Measurements from ENCODE around the gene FRMPD1.

GRCh38 chr9:37632479-37632878, 18.3 kb upstream of the FRMPD1 start:
- TF ChIP-seq, protein P1, sequence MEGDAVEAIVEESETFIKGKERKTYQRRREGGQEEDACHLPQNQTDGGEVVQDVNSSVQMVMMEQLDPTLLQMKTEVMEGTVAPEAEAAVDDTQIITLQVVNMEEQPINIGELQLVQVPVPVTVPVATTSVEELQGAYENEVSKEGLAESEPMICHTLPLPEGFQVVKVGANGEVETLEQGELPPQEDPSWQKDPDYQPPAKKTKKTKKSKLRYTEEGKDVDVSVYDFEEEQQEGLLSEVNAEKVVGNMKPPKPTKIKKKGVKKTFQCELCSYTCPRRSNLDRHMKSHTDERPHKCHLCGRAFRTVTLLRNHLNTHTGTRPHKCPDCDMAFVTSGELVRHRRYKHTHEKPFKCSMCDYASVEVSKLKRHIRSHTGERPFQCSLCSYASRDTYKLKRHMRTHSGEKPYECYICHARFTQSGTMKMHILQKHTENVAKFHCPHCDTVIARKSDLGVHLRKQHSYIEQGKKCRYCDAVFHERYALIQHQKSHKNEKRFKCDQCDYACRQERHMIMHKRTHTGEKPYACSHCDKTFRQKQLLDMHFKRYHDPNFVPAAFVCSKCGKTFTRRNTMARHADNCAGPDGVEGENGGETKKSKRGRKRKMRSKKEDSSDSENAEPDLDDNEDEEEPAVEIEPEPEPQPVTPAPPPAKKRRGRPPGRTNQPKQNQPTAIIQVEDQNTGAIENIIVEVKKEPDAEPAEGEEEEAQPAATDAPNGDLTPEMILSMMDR (IDR thresholded peaks at IDR 0.05), result no peak
- no peak for TF ChIP-seq POLR2A (IDR thresholded peaks at IDR 0.05)

All from ovary (tissue), 3 donors.